Hypothalamus (tissue), 51 donors: ENCODE data around the gene RETN.
A peak's percentile ranks its signal among the peaks of the same experiment; 100 is the strongest.

ENCODE experiments used
- DNase-seq, 51 donors: peaks; one replicate each; lab custom pipeline; 2025; lab: John Stamatoyannopoulos, UW

RETN gene

GRCh38 chr19:7704280-7705060 lies 35.6 kb downstream of the RETN start:
- no peak for DNase-seq

- DNase-seq = peak in 2 of 51 donors; percentile 4 to 12
Observed at GRCh38 chr19:7705387-7706187, 36.7 kb downstream of the RETN start.

- DNase-seq = no peak
Observed at GRCh38 chr19:7706188-7706954, 37.5 kb downstream of the RETN start.

DNA sequence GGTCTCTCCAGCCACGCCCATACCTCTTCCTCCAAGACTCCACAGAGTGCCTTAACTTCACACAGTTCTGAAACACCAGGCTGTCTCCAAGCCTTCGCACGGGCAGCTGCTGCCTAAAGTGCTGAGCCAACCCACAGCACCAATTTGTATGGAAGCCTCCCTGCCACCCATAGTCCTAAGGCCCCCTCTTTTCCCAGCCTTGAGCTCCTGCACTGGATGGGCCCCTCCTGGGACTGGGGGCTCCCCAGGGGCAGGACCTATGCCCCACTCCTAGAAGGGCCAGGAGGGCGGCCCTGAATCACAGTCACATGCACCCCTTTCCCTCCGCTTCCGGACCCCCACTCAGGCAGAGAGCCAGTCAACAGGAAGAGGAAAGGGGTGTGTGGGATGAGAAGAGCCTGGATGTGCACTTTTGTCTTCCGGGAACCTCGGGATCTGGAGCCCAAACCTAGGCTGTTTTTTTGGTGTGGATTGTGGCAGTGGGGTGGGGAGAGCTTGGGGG lies 38.2 kb downstream of the RETN start:
- DNase-seq = no peak

DNA sequence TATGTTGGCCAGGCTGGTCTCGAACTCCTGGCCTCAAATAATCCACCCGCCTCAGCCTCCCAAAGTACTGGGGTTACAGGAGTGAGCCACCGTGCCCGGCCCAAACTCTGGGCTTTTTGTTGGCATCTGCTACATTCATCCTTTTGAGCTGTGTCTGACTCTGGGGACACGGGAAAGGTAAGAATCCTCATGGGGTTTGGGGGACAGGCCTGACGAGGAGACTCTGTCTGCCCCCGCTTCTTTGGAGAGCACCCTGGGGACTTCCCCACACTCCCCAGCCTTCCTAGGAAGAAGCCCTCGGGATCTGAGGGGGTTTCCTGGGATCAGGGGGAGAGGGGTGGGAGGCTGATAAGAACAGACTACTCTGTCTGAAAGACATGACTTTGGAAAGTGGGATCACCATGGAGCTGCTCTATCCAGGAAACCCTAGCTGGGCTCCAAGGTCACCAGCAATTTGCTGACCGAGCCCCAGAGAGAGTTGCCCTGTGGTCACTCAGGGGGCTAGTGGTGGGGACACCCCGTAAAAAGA lies 41.1 kb downstream of the RETN start:
- no peak for DNase-seq

- DNase-seq = no peak
Observed at GRCh38 chr19:7710616-7711015, 41.8 kb downstream of the RETN start.

DNA sequence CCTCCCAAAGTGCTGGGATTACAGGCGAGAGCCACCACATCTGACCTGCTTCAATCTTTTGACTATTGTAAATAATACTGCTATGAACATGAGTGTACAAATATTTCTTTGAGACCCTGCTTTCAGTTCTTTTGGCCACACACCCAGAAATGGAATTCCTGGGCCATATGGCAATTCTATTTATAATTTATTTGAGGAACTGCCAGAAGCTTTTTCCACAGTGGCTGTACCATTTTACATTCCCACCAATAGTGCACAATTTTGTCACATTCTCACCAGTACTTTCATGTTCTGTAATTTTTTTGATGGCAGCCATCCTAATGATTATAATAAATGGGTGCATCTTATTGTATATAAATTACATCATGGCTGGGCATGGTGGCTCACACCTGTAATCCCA lies 46.8 kb downstream of the RETN start:
- DNase-seq = no peak

- DNase-seq = no peak
Observed at GRCh38 chr19:7716762-7717161, 47.9 kb downstream of the RETN start.

DNA sequence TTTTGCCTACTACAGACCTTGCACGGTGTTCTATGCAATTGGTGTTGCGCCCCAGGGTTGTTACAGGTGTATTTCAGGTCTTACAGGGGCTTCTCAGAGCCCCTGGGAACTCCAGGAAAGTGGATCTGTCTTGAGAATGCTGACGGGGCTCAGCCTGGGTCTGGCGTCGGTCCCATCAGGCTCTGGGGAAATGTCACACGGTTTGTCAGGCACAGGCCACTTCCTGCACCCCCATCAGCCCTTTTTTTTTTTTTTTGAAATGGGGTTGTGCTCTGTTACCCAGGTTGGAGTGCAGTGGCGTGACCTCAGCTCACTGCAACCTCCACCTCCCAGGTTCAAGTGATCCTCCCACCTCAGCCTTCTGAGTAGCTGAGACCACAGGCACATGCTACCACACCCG lies 49.8 kb downstream of the RETN start:
- no peak for DNase-seq
